GM21367 (cell line): ENCODE data around the gene UBE3B.
"Not testable (repeated sequence)": the region's sequence is repeated elsewhere in the genome, so short reads cannot be mapped to it uniquely, and the experiment has no call there.

Experiments used
- ATAC-seq: cut with Tn5 transposase; IDR thresholded peaks from one replicate; pipeline ENCODE4 v1.9.1; 2021; ENCODE audit not compliant: unreplicated experiment

The UBE3B gene

GRCh38 chr12:109473526-109474270, 3.7 kb upstream of the UBE3B start:
- ATAC-seq, result not testable (repeated sequence)

GRCh38 chr12:109475121-109475520, 2.3 kb upstream of the UBE3B start:
- ATAC-seq, result no peak

- ATAC-seq, result no peak
Observed at GRCh38 chr12:109475993-109476806, 1.2 kb upstream of the UBE3B start.

GRCh38 chr12:109476807-109477184, 638 bp upstream of the UBE3B start:
- ATAC-seq, result no peak

- ATAC-seq, result no peak
Observed at GRCh38 chr12:109477963-109478315, 505 bp downstream of the UBE3B start.

GRCh38 chr12:109479761-109480160, 2.3 kb downstream of the UBE3B start:
- ATAC-seq, result no peak

- ATAC-seq, result no peak
Observed at GRCh38 chr12:109480356-109480755, 2.9 kb downstream of the UBE3B start.

- no peak for ATAC-seq
Observed at GRCh38 chr12:109481863-109482262, 4.4 kb downstream of the UBE3B start.

GRCh38 chr12:109482491-109482890, 5.1 kb downstream of the UBE3B start:
- no peak for ATAC-seq

- ATAC-seq, result no peak
Observed at GRCh38 chr12:109482894-109483293, 5.5 kb downstream of the UBE3B start.

GRCh38 chr12:109483346-109483745, 5.9 kb downstream of the UBE3B start:
- ATAC-seq, result no peak

GRCh38 chr12:109485201-109485600, 7.8 kb downstream of the UBE3B start:
- no peak for ATAC-seq

GRCh38 chr12:109487181-109488050, 10.0 kb downstream of the UBE3B start:
- ATAC-seq, result no peak

GRCh38 chr12:109488051-109488665, 10.7 kb downstream of the UBE3B start:
- no peak for ATAC-seq

- ATAC-seq, result no peak
Observed at GRCh38 chr12:109489016-109489954, 11.9 kb downstream of the UBE3B start.

GRCh38 chr12:109489955-109490565, 12.6 kb downstream of the UBE3B start:
- ATAC-seq, result no peak

GRCh38 chr12:109491671-109492070, 14.2 kb downstream of the UBE3B start:
- ATAC-seq, result no peak

- ATAC-seq, result no peak
Observed at GRCh38 chr12:109492371-109492770, 14.9 kb downstream of the UBE3B start.

GRCh38 chr12:109493090-109493489, 15.7 kb downstream of the UBE3B start:
- ATAC-seq, result no peak
